Testis (tissue), 2 donors: ENCODE measurements around the gene COPB2.

Source experiments
- POLR2A ChIP-seq: fragments of 450-650 bp; IDR thresholded peaks from one replicate; pipeline ENCODE4 v1.6.1; 2017; ENCODE audit warnings: antibody characterized with exemption, mild to moderate bottlenecking, moderate library complexity
- TF ChIP-seq, protein P1 (sequence below), 3 experiments: fragments of 450-650 bp in 2 of 3; fragments of 200-600 bp in 1 of 3; sonication (generic) in 1 of 3; IDR thresholded peaks; one replicate each; pipeline ENCODE4 v1.5.1; 2016 to 2019; ENCODE audit warnings: antibody characterized with exemption in 3 of 3, mild to moderate bottlenecking in 2 of 3, moderate library complexity in 1 of 3

DNA sequence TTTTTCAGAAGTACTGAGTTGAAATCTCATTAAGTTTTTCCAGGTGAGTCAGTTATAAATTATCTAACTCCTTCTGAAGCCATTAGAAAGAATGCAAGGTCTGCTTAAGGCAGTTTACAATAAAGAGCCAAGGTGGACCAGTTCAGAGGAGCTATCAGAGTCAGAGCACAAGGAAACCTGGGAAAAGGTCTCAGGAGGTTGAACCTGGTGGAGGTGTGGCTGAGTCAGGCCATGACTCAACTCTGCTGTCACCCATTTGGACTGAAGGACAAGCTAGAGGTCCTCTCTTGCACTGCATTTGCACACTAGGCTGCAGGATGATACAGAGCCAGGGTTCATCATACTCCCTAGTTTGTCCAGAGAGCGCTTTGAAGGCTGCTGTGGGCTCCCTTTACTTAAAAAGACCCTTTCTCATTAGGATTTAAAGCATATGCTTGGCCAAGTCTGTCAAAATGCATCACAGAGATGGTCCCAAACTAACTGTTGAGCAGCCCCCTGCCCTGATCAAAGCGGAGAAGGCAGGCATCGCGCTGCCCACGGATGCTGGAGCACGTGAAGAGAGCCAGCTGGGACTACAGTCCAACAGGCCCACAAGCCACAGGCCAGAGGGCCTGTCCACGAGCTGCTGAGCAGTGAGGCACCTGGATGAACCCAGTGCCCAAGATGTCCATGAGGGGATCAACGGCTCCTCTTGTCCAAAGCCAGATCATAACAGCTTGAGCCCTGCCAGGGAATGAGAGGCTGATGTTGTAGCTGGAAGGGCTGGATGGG, 71.6 kb downstream of the COPB2 start:
- TF ChIP-seq, protein P1, sequence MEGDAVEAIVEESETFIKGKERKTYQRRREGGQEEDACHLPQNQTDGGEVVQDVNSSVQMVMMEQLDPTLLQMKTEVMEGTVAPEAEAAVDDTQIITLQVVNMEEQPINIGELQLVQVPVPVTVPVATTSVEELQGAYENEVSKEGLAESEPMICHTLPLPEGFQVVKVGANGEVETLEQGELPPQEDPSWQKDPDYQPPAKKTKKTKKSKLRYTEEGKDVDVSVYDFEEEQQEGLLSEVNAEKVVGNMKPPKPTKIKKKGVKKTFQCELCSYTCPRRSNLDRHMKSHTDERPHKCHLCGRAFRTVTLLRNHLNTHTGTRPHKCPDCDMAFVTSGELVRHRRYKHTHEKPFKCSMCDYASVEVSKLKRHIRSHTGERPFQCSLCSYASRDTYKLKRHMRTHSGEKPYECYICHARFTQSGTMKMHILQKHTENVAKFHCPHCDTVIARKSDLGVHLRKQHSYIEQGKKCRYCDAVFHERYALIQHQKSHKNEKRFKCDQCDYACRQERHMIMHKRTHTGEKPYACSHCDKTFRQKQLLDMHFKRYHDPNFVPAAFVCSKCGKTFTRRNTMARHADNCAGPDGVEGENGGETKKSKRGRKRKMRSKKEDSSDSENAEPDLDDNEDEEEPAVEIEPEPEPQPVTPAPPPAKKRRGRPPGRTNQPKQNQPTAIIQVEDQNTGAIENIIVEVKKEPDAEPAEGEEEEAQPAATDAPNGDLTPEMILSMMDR (IDR thresholded peaks at IDR 0.05), result no peak
- TF ChIP-seq POLR2A, result no peak
